HL-60 (cell line): Measurements from ENCODE around the gene EIF4A3.
"Not testable (repeated sequence)": the region's sequence is repeated elsewhere in the genome, so short reads cannot be mapped to it uniquely, and the experiment has no call there.

Experiments used
- DNase-seq, 2 experiments: peaks; one replicate each; pipeline ENCODE4 v3.0.0-alpha.2; 2010 to 2020; ENCODE audit warnings: low read depth in 1 of 2, low spot score in 1 of 2
- H3K27ac ChIP-seq: fragments of 250-450 bp; sonication (Bioruptor Pico); replicated peaks from 2 replicates; pipeline ENCODE4 v1.5.1; 2020; ENCODE audit warnings: mild to moderate bottlenecking, moderate library complexity
- H3K27me3 ChIP-seq: fragments of 250-450 bp; sonication (Bioruptor Pico); 2 replicates; pipeline ENCODE4 v1.5.1; 2021; ENCODE audit warnings: mild to moderate bottlenecking, moderate library complexity; ENCODE audit not compliant: insufficient read depth, poor library complexity, severe bottlenecking
- H3K4me3 ChIP-seq: replicated peaks from 2 replicates; pipeline ENCODE4 v1.5.1; 2011; ENCODE audit warnings: mild to moderate bottlenecking, control low read depth, low read length; ENCODE audit not compliant: insufficient read depth
- GABPA ChIP-seq: IDR thresholded peaks from 2 replicates; pipeline ENCODE4 v1.6.1; 2012; ENCODE audit warnings: low read depth
- POLR2AphosphoS5 ChIP-seq: IDR thresholded peaks from 2 replicates; pipeline ENCODE4 v1.6.1; 2012; ENCODE audit warnings: low read depth
- SPI1 ChIP-seq: IDR thresholded peaks from 2 replicates; pipeline ENCODE4 v1.6.1; 2012; ENCODE audit warnings: low read depth, mild to moderate bottlenecking, borderline replicate concordance
- TF ChIP-seq, protein P1 (sequence below): IDR thresholded peaks from one replicate; pipeline ENCODE4 v1.5.1; 2011; ENCODE audit warnings: low read length, control low read depth, inconsistent platforms; ENCODE audit not compliant: insufficient read depth
- TF ChIP-seq, protein P2 (sequence below): IDR thresholded peaks from 2 replicates; pipeline ENCODE4 v1.6.1; 2012; ENCODE audit warnings: low read depth; ENCODE audit not compliant: insufficient replicate concordance

Gene EIF4A3

DNA sequence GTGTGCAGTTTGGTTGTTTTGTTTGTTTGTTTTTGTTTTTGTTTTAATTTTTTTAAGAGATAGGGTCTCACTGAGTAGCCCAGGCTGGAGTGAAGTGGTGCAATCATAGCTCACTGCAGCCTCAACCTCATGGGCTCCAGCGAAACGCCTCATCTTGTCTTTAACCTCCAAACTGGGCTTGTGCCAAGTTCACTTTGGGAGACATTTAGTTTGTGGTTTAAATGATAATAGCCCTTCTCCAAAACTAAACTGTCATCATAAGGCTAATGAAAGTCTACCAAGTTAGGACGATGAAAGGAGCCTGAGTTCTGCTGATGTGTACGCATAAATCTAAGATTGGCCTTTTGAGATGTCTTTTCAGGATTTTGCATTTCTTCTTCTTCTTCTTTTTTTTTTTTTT is 16.4 kb upstream of the EIF4A3 start:
- Histone ChIP-seq H3K4me3 (no peak overlapping the region), H3K27me3 (no peaks in the 10 kb centered on the region), H3K27ac (no peak overlapping the region)
- TF ChIP-seq SPI1 (no peak), POLR2AphosphoS5 (no peak), GABPA (no peak)
- TF ChIP-seq, protein P1, sequence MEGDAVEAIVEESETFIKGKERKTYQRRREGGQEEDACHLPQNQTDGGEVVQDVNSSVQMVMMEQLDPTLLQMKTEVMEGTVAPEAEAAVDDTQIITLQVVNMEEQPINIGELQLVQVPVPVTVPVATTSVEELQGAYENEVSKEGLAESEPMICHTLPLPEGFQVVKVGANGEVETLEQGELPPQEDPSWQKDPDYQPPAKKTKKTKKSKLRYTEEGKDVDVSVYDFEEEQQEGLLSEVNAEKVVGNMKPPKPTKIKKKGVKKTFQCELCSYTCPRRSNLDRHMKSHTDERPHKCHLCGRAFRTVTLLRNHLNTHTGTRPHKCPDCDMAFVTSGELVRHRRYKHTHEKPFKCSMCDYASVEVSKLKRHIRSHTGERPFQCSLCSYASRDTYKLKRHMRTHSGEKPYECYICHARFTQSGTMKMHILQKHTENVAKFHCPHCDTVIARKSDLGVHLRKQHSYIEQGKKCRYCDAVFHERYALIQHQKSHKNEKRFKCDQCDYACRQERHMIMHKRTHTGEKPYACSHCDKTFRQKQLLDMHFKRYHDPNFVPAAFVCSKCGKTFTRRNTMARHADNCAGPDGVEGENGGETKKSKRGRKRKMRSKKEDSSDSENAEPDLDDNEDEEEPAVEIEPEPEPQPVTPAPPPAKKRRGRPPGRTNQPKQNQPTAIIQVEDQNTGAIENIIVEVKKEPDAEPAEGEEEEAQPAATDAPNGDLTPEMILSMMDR = no peak
- TF ChIP-seq, protein P2, sequence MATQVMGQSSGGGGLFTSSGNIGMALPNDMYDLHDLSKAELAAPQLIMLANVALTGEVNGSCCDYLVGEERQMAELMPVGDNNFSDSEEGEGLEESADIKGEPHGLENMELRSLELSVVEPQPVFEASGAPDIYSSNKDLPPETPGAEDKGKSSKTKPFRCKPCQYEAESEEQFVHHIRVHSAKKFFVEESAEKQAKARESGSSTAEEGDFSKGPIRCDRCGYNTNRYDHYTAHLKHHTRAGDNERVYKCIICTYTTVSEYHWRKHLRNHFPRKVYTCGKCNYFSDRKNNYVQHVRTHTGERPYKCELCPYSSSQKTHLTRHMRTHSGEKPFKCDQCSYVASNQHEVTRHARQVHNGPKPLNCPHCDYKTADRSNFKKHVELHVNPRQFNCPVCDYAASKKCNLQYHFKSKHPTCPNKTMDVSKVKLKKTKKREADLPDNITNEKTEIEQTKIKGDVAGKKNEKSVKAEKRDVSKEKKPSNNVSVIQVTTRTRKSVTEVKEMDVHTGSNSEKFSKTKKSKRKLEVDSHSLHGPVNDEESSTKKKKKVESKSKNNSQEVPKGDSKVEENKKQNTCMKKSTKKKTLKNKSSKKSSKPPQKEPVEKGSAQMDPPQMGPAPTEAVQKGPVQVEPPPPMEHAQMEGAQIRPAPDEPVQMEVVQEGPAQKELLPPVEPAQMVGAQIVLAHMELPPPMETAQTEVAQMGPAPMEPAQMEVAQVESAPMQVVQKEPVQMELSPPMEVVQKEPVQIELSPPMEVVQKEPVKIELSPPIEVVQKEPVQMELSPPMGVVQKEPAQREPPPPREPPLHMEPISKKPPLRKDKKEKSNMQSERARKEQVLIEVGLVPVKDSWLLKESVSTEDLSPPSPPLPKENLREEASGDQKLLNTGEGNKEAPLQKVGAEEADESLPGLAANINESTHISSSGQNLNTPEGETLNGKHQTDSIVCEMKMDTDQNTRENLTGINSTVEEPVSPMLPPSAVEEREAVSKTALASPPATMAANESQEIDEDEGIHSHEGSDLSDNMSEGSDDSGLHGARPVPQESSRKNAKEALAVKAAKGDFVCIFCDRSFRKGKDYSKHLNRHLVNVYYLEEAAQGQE = no peak
- peak in 1 of 2 experiments; percentile 14 for DNase-seq

DNA sequence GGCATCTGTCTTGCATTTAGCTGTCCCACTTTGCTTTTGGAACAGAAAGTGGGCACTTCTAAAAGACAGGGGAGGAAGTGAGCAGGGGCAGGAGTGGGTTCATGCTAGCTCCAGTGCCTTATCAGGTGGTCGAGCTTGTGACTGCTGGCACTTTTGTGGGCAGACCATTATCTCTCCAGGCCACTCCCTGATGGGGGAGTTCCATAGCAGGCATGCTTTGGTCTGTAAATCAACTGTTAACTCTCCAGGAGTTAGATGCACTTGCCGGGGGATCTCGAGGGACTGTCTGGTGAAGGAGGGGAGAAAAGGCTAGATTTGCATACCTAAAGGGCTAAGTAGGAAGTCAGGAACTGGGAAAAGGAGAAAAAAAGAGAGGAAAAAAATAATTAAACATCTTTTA is 13.6 kb upstream of the EIF4A3 start:
- no peak overlapping the region for H3K4me3 ChIP-seq
- no peak for DNase-seq
- no peak overlapping the region for H3K27ac ChIP-seq
- no peaks in the 10 kb centered on the region for H3K27me3 ChIP-seq
- TF ChIP-seq POLR2AphosphoS5 (no peak), GABPA (no peak), SPI1 (no peak)
- TF ChIP-seq, protein P2 = no peak
- TF ChIP-seq, protein P1 = no peak

DNA sequence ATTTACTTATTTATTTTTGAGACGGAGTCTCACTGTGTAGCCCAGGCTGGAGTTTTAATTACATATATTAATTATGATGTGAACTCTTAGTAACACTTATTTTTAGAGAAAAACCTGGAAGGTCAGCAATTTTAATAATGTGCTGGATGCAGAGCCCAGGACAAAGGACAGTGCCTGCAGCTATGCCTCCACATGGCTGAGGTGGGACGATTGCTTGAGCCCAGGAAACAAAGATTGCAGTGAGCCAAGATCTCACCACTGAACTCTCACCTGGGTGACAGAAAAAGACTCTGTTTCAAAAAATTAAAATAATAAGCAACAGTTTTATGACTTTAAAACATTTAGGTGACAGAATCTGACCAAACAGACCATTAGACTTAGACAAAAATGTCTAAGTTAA is 11.9 kb upstream of the EIF4A3 start:
- no peak for DNase-seq
- TF ChIP-seq POLR2AphosphoS5 (no peak), SPI1 (no peak)
- TF ChIP-seq, protein P1 = no peak
- Histone ChIP-seq H3K27me3 (no peaks in the 10 kb centered on the region), H3K27ac (no peak overlapping the region), H3K4me3 (no peak overlapping the region)

DNA sequence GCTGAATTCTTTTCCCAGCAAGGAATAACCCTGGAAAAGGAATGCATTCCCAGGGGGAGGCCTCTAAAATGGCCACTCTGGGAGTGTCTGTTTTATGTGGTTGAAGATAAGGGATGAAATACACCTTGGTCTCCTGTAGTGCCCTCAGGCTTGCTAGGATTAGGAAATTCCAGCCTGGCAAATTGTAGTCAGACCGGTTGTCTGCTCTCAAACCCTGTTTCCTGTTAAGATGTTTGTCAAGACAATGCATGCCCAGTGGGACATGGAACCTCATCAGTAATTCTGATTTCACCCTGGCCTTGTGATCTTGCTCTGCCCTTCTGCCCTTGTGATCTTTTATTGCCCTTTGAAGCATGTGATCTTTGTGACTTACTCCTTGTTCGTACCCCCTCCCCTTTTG is 8.7 kb upstream of the EIF4A3 start:
- not testable (repeated sequence) for DNase-seq, H3K27ac ChIP-seq, H3K4me3 ChIP-seq, H3K27me3 ChIP-seq
